ENCODE data around the gene DCC. TPM values are rescaled to one million over a fixed set of nuclear protein-coding genes. Genes with fewer than 3 reads are reported as not detected.
"Not testable (repeated sequence)": the region's sequence is repeated elsewhere in the genome, so short reads cannot be mapped to it uniquely, and the experiment has no call there.

DCC gene
- total RNA-seq, 1 donor from 2014 or later, result under 0.01 TPM

DNA sequence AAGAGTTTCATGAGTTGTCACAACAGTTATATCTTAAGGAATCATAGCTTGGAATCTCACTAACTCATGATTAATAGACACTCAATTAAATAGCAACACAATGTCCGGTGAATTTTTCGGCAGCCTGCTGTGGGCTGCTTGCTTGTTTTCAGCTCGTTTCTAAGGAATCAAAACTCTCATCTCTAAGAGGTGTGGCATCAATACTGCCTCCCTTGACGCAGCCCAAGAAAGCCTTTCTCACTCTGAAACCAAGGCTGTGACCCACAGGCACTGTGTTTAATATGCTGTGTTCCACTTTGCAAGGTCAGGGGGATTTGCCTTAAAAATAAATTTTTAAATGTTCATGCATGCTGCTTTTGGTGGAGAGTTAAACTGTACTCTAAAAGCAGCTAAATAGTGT lies 5.4 kb downstream of the DCC start:
- H3K4me1 ChIP-seq (ENCODE audit: control insufficient read depth in 3 of 3, insufficient read depth in 3 of 3, low read length in 3 of 3), result peaks cover 0 to under 1% (median 0%) of the 10 kb centered on the region in 3 donors
- H3K27ac ChIP-seq (ENCODE audit: low read depth, low read length), result no peak overlapping the region
- peaks cover 14 to 29% (median 20%) of the 10 kb centered on the region in 3 donors for H3K27me3 ChIP-seq (ENCODE audit: control insufficient read depth in 3 of 3, insufficient read depth in 3 of 3, low read length in 3 of 3)
- H3K9ac ChIP-seq (ENCODE audit: low read depth in 1 of 3, low read length in 3 of 3), result no peak overlapping the region
- H3K36me3 ChIP-seq (ENCODE audit: control insufficient read depth in 3 of 3, insufficient read depth in 3 of 3, low read length in 3 of 3), result no peaks in the 10 kb centered on the region
- no peak overlapping the region for H3K4me3 ChIP-seq (ENCODE audit: low read length in 3 of 3)
- no peaks in the 10 kb centered on the region for H3K9me3 ChIP-seq (ENCODE audit: control insufficient read depth in 3 of 3, low read length in 3 of 3)

DNA sequence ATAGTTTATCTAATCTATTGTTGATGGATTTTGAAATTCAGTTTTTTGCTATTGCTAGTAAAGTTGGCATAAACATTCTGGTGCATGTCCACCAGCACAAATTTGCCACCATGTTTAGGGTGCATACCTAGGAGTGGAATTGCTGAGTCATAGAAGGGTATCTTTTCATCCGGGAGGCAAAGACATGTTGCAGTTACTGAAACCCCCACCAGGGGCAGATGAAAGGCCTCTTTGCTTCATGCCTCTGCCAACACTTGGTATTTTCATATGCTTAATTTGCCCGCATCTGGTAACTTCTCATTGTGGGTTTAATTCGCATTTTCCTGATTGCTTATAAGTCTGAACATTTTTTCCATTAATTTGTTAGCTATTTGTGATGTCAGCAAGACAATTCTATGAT lies 8.2 kb downstream of the DCC start:
- no peaks in the 10 kb centered on the region for H3K9me3 ChIP-seq (ENCODE audit: control insufficient read depth in 3 of 3, low read length in 3 of 3)

DNA sequence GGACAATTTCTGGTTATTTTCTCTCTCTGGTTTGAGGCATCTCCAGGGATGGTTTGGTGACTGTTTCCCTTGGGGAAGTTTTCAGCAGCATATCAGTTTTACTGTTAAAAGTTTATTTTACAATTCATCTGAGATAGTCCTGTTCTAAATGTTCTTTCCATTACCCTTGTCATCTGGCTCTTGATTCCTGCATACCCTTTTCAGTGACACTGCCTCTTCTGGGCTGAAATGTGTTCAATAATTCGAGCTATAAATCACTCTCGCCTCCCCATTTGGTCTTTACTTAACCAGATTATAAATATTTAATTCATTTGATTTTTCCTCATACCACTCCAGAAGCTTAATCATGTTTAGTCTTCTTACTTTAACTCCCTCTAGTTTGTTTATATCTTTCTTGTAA lies 9.5 kb downstream of the DCC start:
- peaks cover 0 to 3% (median 0%) of the 10 kb centered on the region in 3 donors for H3K27me3 ChIP-seq (ENCODE audit: control insufficient read depth in 3 of 3, insufficient read depth in 3 of 3, low read length in 3 of 3)
- no peak overlapping the region for H3K4me3 ChIP-seq (ENCODE audit: low read length in 3 of 3)

More for the DNA sequence above, 8.2 kb downstream of the DCC start:
- H3K27ac ChIP-seq (ENCODE audit: low read depth, low read length), result no peak overlapping the region
- no peaks in the 10 kb centered on the region for H3K4me1 ChIP-seq (ENCODE audit: control insufficient read depth in 3 of 3, insufficient read depth in 3 of 3, low read length in 3 of 3)
- peaks cover 0 to 4% (median 3%) of the 10 kb centered on the region in 3 donors for H3K27me3 ChIP-seq (ENCODE audit: control insufficient read depth in 3 of 3, insufficient read depth in 3 of 3, low read length in 3 of 3)
- no peak overlapping the region for H3K9ac ChIP-seq (ENCODE audit: low read depth in 1 of 3, low read length in 3 of 3)
- H3K4me3 ChIP-seq (ENCODE audit: low read length in 3 of 3), result no peak overlapping the region
- H3K36me3 ChIP-seq (ENCODE audit: control insufficient read depth in 3 of 3, insufficient read depth in 3 of 3, low read length in 3 of 3), result no peaks in the 10 kb centered on the region

GRCh38 chr18:52352920-52353319 lies 12.9 kb downstream of the DCC start:
- no peaks in the 10 kb centered on the region for H3K36me3 ChIP-seq (ENCODE audit: control insufficient read depth in 3 of 3, insufficient read depth in 3 of 3, low read length in 3 of 3)
- no peaks in the 10 kb centered on the region for H3K4me1 ChIP-seq (ENCODE audit: control insufficient read depth in 3 of 3, insufficient read depth in 3 of 3, low read length in 3 of 3)

More for the DNA sequence above, 9.5 kb downstream of the DCC start:
- Histone ChIP-seq H3K27ac (ENCODE audit: low read depth, low read length) (no peak overlapping the region), H3K9ac (ENCODE audit: low read depth in 1 of 3, low read length in 3 of 3) (no peak overlapping the region), H3K4me1 (ENCODE audit: control insufficient read depth in 3 of 3, insufficient read depth in 3 of 3, low read length in 3 of 3) (no peaks in the 10 kb centered on the region), H3K9me3 (ENCODE audit: control insufficient read depth in 3 of 3, low read length in 3 of 3) (no peaks in the 10 kb centered on the region), H3K36me3 (ENCODE audit: control insufficient read depth in 3 of 3, insufficient read depth in 3 of 3, low read length in 3 of 3) (no peaks in the 10 kb centered on the region)

DNA sequence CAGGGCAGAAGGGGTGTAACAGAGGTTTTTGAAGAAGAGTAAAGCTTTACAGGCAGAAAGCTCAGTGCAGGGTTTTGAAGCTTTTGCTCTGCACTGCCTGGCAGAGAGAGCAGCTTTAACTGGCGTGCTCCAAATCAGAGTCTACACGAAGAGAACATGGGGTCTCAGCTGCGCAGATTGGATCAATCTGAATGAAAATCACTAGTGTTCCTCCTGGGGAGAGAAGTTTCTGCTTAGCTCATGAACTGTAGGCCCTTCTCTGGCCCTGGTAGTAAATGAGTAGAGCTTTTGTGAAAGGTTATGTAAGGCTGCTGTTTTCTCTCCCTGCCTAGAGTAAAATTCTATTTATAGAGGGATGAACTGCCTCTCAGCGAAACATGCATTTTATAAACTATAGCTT lies 13.6 kb downstream of the DCC start:
- no peaks in the 10 kb centered on the region for H3K36me3 ChIP-seq (ENCODE audit: control insufficient read depth in 3 of 3, insufficient read depth in 3 of 3, low read length in 3 of 3)
- H3K4me1 ChIP-seq (ENCODE audit: control insufficient read depth in 3 of 3, insufficient read depth in 3 of 3, low read length in 3 of 3), result no peaks in the 10 kb centered on the region
- H3K27me3 ChIP-seq (ENCODE audit: control insufficient read depth in 3 of 3, insufficient read depth in 3 of 3, low read length in 3 of 3), result no peaks in the 10 kb centered on the region
- no peak overlapping the region for H3K9ac ChIP-seq (ENCODE audit: low read depth in 1 of 3, low read length in 3 of 3)
- H3K4me3 ChIP-seq (ENCODE audit: low read length in 3 of 3), result no peak overlapping the region
- no peaks in the 10 kb centered on the region for H3K9me3 ChIP-seq (ENCODE audit: control insufficient read depth in 3 of 3, low read length in 3 of 3)
- H3K27ac ChIP-seq (ENCODE audit: low read depth, low read length), result no peak overlapping the region

More at GRCh38 chr18:52352920-52353319, 12.9 kb downstream of the DCC start:
- H3K27ac ChIP-seq (ENCODE audit: low read depth, low read length), result no peak overlapping the region
- H3K4me3 ChIP-seq (ENCODE audit: low read length in 3 of 3), result no peak overlapping the region
- no peaks in the 10 kb centered on the region for H3K27me3 ChIP-seq (ENCODE audit: control insufficient read depth in 3 of 3, insufficient read depth in 3 of 3, low read length in 3 of 3)
- no peaks in the 10 kb centered on the region for H3K9me3 ChIP-seq (ENCODE audit: control insufficient read depth in 3 of 3, low read length in 3 of 3)
- no peak overlapping the region for H3K9ac ChIP-seq (ENCODE audit: low read depth in 1 of 3, low read length in 3 of 3)

DNA sequence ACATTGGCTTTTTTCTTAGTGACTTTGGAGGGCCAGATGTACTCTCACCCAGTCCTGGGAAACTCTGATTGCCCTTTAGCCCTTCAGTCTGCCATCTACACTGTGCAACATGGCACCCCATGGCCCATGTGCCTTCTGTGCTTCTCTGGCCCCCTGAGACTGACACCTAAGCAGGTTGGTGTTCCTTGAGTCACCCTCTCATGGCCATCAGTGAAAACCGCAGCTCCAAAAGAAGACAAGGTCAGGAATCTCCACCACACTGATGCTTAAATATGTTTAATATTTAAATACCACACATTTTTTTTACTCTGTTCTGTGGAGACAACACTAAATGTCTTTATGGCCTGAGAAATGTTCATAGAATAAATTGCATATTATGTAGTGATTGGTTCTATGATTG lies 23.9 kb downstream of the DCC start:
- H3K36me3 ChIP-seq (ENCODE audit: control insufficient read depth in 3 of 3, insufficient read depth in 3 of 3, low read length in 3 of 3), result no peaks in the 10 kb centered on the region
- H3K27ac ChIP-seq (ENCODE audit: low read depth, low read length), result no peak overlapping the region
- H3K4me3 ChIP-seq (ENCODE audit: low read length in 3 of 3), result no peak overlapping the region
- H3K4me1 ChIP-seq (ENCODE audit: control insufficient read depth in 3 of 3, insufficient read depth in 3 of 3, low read length in 3 of 3), result no peaks in the 10 kb centered on the region
- no peaks in the 10 kb centered on the region for H3K27me3 ChIP-seq (ENCODE audit: control insufficient read depth in 3 of 3, insufficient read depth in 3 of 3, low read length in 3 of 3)
- no peaks in the 10 kb centered on the region for H3K9me3 ChIP-seq (ENCODE audit: control insufficient read depth in 3 of 3, low read length in 3 of 3)
- H3K9ac ChIP-seq (ENCODE audit: low read depth in 1 of 3, low read length in 3 of 3), result no peak overlapping the region

GRCh38 chr18:52366851-52367250 lies 26.9 kb downstream of the DCC start:
- H3K4me3 ChIP-seq (ENCODE audit: low read length in 3 of 3); H3K27ac ChIP-seq (ENCODE audit: low read depth, low read length); H3K36me3 ChIP-seq (ENCODE audit: control insufficient read depth in 3 of 3, insufficient read depth in 3 of 3, low read length in 3 of 3); H3K9me3 ChIP-seq (ENCODE audit: control insufficient read depth in 3 of 3, low read length in 3 of 3); H3K27me3 ChIP-seq (ENCODE audit: control insufficient read depth in 3 of 3, insufficient read depth in 3 of 3, low read length in 3 of 3); H3K4me1 ChIP-seq (ENCODE audit: control insufficient read depth in 3 of 3, insufficient read depth in 3 of 3, low read length in 3 of 3); H3K9ac ChIP-seq (ENCODE audit: low read depth in 1 of 3, low read length in 3 of 3): not testable (repeated sequence)

- no peaks in the 10 kb centered on the region for H3K9me3 ChIP-seq (ENCODE audit: control insufficient read depth in 3 of 3, low read length in 3 of 3)
- H3K36me3 ChIP-seq (ENCODE audit: control insufficient read depth in 3 of 3, insufficient read depth in 3 of 3, low read length in 3 of 3), result no peaks in the 10 kb centered on the region
- no peak overlapping the region for H3K9ac ChIP-seq (ENCODE audit: low read depth in 1 of 3, low read length in 3 of 3)
- no peaks in the 10 kb centered on the region for H3K4me1 ChIP-seq (ENCODE audit: control insufficient read depth in 3 of 3, insufficient read depth in 3 of 3, low read length in 3 of 3)
- H3K27ac ChIP-seq (ENCODE audit: low read depth, low read length), result no peak overlapping the region
- no peak overlapping the region for H3K4me3 ChIP-seq (ENCODE audit: low read length in 3 of 3)
- no peaks in the 10 kb centered on the region for H3K27me3 ChIP-seq (ENCODE audit: control insufficient read depth in 3 of 3, insufficient read depth in 3 of 3, low read length in 3 of 3)
Observed at GRCh38 chr18:52367953-52368742, 28.2 kb downstream of the DCC start.

- no peaks in the 10 kb centered on the region for H3K9me3 ChIP-seq (ENCODE audit: control insufficient read depth in 3 of 3, low read length in 3 of 3)
- H3K36me3 ChIP-seq (ENCODE audit: control insufficient read depth in 3 of 3, insufficient read depth in 3 of 3, low read length in 3 of 3), result no peaks in the 10 kb centered on the region
- no peaks in the 10 kb centered on the region for H3K27me3 ChIP-seq (ENCODE audit: control insufficient read depth in 3 of 3, insufficient read depth in 3 of 3, low read length in 3 of 3)
- H3K9ac ChIP-seq (ENCODE audit: low read depth in 1 of 3, low read length in 3 of 3), result no peak overlapping the region
- H3K4me1 ChIP-seq (ENCODE audit: control insufficient read depth in 3 of 3, insufficient read depth in 3 of 3, low read length in 3 of 3), result no peaks in the 10 kb centered on the region
- no peak overlapping the region for H3K27ac ChIP-seq (ENCODE audit: low read depth, low read length)
- H3K4me3 ChIP-seq (ENCODE audit: low read length in 3 of 3), result no peak overlapping the region
Observed at GRCh38 chr18:52370841-52371240, 30.8 kb downstream of the DCC start.

DNA sequence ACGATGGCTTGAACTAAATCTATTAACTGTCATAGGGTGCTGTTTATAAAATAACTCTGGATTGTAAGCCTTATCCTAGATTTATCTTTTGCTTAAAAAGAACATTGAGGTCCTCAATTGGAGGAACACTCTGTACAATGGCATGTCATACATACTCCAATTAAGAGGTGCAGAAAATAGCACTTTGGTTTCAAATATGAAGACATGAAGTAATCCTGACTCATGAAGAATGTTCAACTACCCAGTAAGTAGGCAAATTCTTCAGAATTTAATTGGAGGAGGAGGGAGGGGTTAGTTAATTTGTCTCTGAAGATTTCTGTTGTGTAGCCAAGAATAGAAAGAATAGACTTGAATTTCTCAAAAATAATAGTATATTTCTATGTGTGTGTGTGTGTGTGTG lies 36.1 kb downstream of the DCC start:
- Histone ChIP-seq H3K9me3 (ENCODE audit: control insufficient read depth in 3 of 3, low read length in 3 of 3) (no peaks in the 10 kb centered on the region), H3K9ac (ENCODE audit: low read depth in 1 of 3, low read length in 3 of 3) (no peak overlapping the region), H3K4me1 (ENCODE audit: control insufficient read depth in 3 of 3, insufficient read depth in 3 of 3, low read length in 3 of 3) (no peaks in the 10 kb centered on the region), H3K27ac (ENCODE audit: low read depth, low read length) (no peak overlapping the region), H3K4me3 (ENCODE audit: low read length in 3 of 3) (no peak overlapping the region), H3K27me3 (ENCODE audit: control insufficient read depth in 3 of 3, insufficient read depth in 3 of 3, low read length in 3 of 3) (no peaks in the 10 kb centered on the region), H3K36me3 (ENCODE audit: control insufficient read depth in 3 of 3, insufficient read depth in 3 of 3, low read length in 3 of 3) (no peaks in the 10 kb centered on the region)
